ENCODE measurements around the gene APOBR. TPM values are rescaled to one million over a fixed set of nuclear protein-coding genes. Genes with fewer than 3 reads are reported as not detected.

Gene APOBR
- total RNA-seq, 1 experiment from 2014 or later: 0.05 TPM

DNA sequence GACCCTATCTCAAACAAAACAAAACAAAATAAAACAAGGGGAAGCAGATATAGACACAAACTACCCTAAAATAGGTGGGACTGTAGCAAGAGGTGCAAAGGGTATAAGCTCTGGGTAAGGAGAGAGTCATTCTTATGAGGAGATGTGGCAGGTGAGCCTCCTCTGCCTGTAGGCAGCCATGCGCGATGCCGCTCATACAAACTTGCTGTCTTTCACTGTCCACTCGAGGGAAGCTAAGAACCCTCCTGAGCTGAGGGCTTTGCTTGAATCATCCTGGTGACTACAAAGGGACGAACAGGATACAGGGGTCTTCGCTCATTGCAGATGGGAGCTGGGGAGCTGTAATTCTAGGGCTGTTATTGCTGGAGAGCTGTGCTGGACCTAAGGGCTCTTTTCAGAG is 27.0 kb downstream of the APOBR start:
- no peaks in the 10 kb centered on the region for H3K36me3 ChIP-seq (ENCODE audit: control insufficient read depth in 1 of 2, insufficient read depth in 2 of 2, low read length in 2 of 2)
- BruUV-seq (replicated peaks): no TSS peak
- no peak overlapping the region for H3K4me2 ChIP-seq (ENCODE audit: low read length)
- no peaks in the 10 kb centered on the region for H3K27me3 ChIP-seq (ENCODE audit: insufficient read depth, low read length)
- H3K9ac ChIP-seq (ENCODE audit: low read length): no peak overlapping the region
- H3K4me3 ChIP-seq (replicated peaks in 1 of 2; ENCODE audit: low read depth in 1 of 2, low read length in 2 of 2): no peak overlapping the region
- intact Hi-C loops (cut with micrococcal nuclease): no loop called here
- H4K20me1 ChIP-seq (ENCODE audit: insufficient read depth): no peaks in the 10 kb centered on the region
- DNase-seq (ENCODE audit: low read depth, low spot score) (no peak), ATAC-seq (no peak)
- ChIA-PET RAD21 (ENCODE audit: low non-redundant PET in 1 of 2, low total read pairs in 2 of 2, uncharacterized antibody in 2 of 2, unreplicated experiment in 2 of 2) (no interaction called here), POLR2A (no interaction called here), CTCF (no interaction called here)
- no peaks in the 10 kb centered on the region for H3K79me2 ChIP-seq (ENCODE audit: insufficient read depth, low read length)
- no peaks in the 10 kb centered on the region for H3K9me3 ChIP-seq (ENCODE audit: control insufficient read depth in 1 of 2, insufficient read depth in 1 of 2, low read depth in 1 of 2, low read length in 2 of 2)
- no peak for TF ChIP-seq TCF7L2 (IDR thresholded peaks at IDR 0.05; ENCODE audit: borderline replicate concordance, extremely low read depth, insufficient read depth, insufficient read length)
- TF ChIP-seq, protein P1, sequence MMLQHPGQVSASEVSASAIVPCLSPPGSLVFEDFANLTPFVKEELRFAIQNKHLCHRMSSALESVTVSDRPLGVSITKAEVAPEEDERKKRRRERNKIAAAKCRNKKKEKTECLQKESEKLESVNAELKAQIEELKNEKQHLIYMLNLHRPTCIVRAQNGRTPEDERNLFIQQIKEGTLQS (IDR thresholded peaks at IDR 0.05): no peak
- TF ChIP-seq FOSL1 (IDR thresholded peaks at IDR 0.05; ENCODE audit: low read depth): no peak
- TF ChIP-seq, protein P2, sequence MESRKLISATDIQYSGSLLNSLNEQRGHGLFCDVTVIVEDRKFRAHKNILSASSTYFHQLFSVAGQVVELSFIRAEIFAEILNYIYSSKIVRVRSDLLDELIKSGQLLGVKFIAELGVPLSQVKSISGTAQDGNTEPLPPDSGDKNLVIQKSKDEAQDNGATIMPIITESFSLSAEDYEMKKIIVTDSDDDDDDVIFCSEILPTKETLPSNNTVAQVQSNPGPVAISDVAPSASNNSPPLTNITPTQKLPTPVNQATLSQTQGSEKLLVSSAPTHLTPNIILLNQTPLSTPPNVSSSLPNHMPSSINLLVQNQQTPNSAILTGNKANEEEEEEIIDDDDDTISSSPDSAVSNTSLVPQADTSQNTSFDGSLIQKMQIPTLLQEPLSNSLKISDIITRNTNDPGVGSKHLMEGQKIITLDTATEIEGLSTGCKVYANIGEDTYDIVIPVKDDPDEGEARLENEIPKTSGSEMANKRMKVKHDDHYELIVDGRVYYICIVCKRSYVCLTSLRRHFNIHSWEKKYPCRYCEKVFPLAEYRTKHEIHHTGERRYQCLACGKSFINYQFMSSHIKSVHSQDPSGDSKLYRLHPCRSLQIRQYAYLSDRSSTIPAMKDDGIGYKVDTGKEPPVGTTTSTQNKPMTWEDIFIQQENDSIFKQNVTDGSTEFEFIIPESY (IDR thresholded peaks at IDR 0.05; ENCODE audit: extremely low read depth, insufficient replicate concordance, low read length): no peak
- H3K4me1 ChIP-seq (ENCODE audit: control insufficient read depth in 1 of 2, insufficient read depth in 2 of 2, low read length in 2 of 2): no peaks in the 10 kb centered on the region
- H3K9me2 ChIP-seq (ENCODE audit: insufficient read depth): no peaks in the 10 kb centered on the region
- H3K27ac ChIP-seq (ENCODE audit: low read depth, low read length): no peak overlapping the region
- H2AFZ ChIP-seq (ENCODE audit: low read depth, low read length, poor library complexity, severe bottlenecking): no peak overlapping the region

DNA sequence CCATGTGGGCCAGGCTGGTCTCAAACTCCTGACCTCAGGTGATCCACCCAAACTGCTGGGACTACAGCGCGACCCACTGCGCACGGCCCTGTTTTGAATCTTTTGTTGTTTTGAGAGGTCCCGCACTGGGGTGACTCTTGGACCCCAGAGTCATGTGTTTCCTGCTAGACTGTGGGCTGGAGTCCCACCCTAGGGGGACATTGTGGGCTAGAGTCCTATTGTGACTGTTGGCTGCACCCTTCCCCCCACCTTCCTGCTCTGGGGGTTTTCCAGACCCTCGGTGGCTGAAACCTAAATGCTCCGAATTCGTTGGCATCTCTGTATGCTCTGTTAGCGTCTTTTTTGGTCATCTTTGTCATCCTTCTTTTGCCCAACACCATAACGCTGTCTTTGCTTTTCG is 28.3 kb downstream of the APOBR start:
- CTCF ChIA-PET: no interaction called here
- RAD21 ChIA-PET (ENCODE audit: low non-redundant PET in 1 of 2, low total read pairs in 2 of 2, uncharacterized antibody in 2 of 2, unreplicated experiment in 2 of 2): no interaction called here
- Histone ChIP-seq H3K4me3 (replicated peaks in 1 of 2; ENCODE audit: low read depth in 1 of 2, low read length in 2 of 2) (no peak overlapping the region), H3K27me3 (ENCODE audit: insufficient read depth, low read length) (no peaks in the 10 kb centered on the region), H3K27ac (ENCODE audit: low read depth, low read length) (no peak overlapping the region), H3K79me2 (ENCODE audit: insufficient read depth, low read length) (no peaks in the 10 kb centered on the region), H4K20me1 (ENCODE audit: insufficient read depth) (no peaks in the 10 kb centered on the region), H3K36me3 (ENCODE audit: control insufficient read depth in 1 of 2, insufficient read depth in 2 of 2, low read length in 2 of 2) (no peaks in the 10 kb centered on the region), H3K9ac (ENCODE audit: low read length) (no peak overlapping the region), H3K4me1 (ENCODE audit: control insufficient read depth in 1 of 2, insufficient read depth in 2 of 2, low read length in 2 of 2) (no peaks in the 10 kb centered on the region), H3K9me3 (ENCODE audit: control insufficient read depth in 1 of 2, insufficient read depth in 1 of 2, low read depth in 1 of 2, low read length in 2 of 2) (no peaks in the 10 kb centered on the region), H2AFZ (ENCODE audit: low read depth, low read length, poor library complexity, severe bottlenecking) (no peak overlapping the region), H3K9me2 (ENCODE audit: insufficient read depth) (no peaks in the 10 kb centered on the region), H3K4me2 (ENCODE audit: low read length) (no peak overlapping the region)
- intact Hi-C loops (cut with micrococcal nuclease): no loop called here
- POLR2A ChIA-PET: no interaction called here
- no peak for DNase-seq (ENCODE audit: low read depth, low spot score)
- BruUV-seq (replicated peaks): no TSS peak
- ATAC-seq: no peak
- TF ChIP-seq, protein P1 (IDR thresholded peaks at IDR 0.05): no peak
- no peak for TF ChIP-seq YY1 (IDR thresholded peaks at IDR 0.05; ENCODE audit: extremely low read depth, insufficient replicate concordance, low read depth, low read length)
- no peak for TF ChIP-seq CEBPB (IDR thresholded peaks at IDR 0.05; ENCODE audit: low read depth)
- no peak for TF ChIP-seq TCF7L2 (IDR thresholded peaks at IDR 0.05; ENCODE audit: borderline replicate concordance, extremely low read depth, insufficient read depth, insufficient read length)
- no peak for TF ChIP-seq RAD21 (IDR thresholded peaks at IDR 0.05; ENCODE audit: low read depth)
- TF ChIP-seq SP1 (IDR thresholded peaks at IDR 0.05; ENCODE audit: low read depth): no peak
- no peak for TF ChIP-seq ZNF274 (IDR thresholded peaks at IDR 0.05; ENCODE audit: low read depth, low read length)
- TF ChIP-seq JUND (IDR thresholded peaks at IDR 0.05): no peak
- TF ChIP-seq, protein P2 (IDR thresholded peaks at IDR 0.05; ENCODE audit: extremely low read depth, insufficient replicate concordance, low read length): no peak
- TF ChIP-seq, protein P3, sequence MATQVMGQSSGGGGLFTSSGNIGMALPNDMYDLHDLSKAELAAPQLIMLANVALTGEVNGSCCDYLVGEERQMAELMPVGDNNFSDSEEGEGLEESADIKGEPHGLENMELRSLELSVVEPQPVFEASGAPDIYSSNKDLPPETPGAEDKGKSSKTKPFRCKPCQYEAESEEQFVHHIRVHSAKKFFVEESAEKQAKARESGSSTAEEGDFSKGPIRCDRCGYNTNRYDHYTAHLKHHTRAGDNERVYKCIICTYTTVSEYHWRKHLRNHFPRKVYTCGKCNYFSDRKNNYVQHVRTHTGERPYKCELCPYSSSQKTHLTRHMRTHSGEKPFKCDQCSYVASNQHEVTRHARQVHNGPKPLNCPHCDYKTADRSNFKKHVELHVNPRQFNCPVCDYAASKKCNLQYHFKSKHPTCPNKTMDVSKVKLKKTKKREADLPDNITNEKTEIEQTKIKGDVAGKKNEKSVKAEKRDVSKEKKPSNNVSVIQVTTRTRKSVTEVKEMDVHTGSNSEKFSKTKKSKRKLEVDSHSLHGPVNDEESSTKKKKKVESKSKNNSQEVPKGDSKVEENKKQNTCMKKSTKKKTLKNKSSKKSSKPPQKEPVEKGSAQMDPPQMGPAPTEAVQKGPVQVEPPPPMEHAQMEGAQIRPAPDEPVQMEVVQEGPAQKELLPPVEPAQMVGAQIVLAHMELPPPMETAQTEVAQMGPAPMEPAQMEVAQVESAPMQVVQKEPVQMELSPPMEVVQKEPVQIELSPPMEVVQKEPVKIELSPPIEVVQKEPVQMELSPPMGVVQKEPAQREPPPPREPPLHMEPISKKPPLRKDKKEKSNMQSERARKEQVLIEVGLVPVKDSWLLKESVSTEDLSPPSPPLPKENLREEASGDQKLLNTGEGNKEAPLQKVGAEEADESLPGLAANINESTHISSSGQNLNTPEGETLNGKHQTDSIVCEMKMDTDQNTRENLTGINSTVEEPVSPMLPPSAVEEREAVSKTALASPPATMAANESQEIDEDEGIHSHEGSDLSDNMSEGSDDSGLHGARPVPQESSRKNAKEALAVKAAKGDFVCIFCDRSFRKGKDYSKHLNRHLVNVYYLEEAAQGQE (IDR thresholded peaks at IDR 0.05; ENCODE audit: low read depth): no peak
